ENCODE measurements around the gene TATDN2. TPM values are rescaled to one million over a fixed set of nuclear protein-coding genes. Genes with fewer than 3 reads are reported as not detected.

The TATDN2 gene
- total and polyA plus RNA-seq, 7 donors: 9.6 to 22.7 (median 18.8) TPM

- Histone ChIP-seq H3K4me1 (peaks cover 19% of the 10 kb centered on the region), H3K27ac (no peak overlapping the region), H3K4me3 (no peak overlapping the region), H3K36me3 (ENCODE audit: insufficient read depth in 1 of 2, low read depth in 1 of 2) (peaks cover 13 to 68% of the 10 kb centered on the region in 2 donors), H3K27me3 (ENCODE audit: insufficient read depth in 3 of 3, low read length in 2 of 3) (no peaks in the 10 kb centered on the region), H3K9me3 (no peaks in the 10 kb centered on the region)
- ATAC-seq: no peak
- no peak for TF ChIP-seq CTCF (IDR thresholded peaks at IDR 0.05)
- no peak for DNase-seq
- WGBS, 3 donors: 86 to 95% (median 91%) methylated on average over 4 of the region's 4 CpGs
- intact Hi-C loops (cut with DNase I): no loop called here
These were observed 69.2 kb downstream of the TATDN2 start for GRCh38 chr3:10317311-10317960.

- intact Hi-C loops (cut with DNase I): no loop called here
- ATAC-seq (no peak), DNase-seq (no peak)
- 92 to 97% (median 94%) methylated on average over 3 of the region's 3 CpGs for WGBS, 3 donors
- Histone ChIP-seq H3K27ac (no peak overlapping the region), H3K9me3 (no peaks in the 10 kb centered on the region), H3K4me1 (peaks cover 19% of the 10 kb centered on the region), H3K4me3 (no peak overlapping the region), H3K36me3 (ENCODE audit: insufficient read depth in 1 of 2, low read depth in 1 of 2) (peaks cover 13 to 63% of the 10 kb centered on the region in 2 donors), H3K27me3 (ENCODE audit: insufficient read depth in 3 of 3, low read length in 2 of 3) (no peaks in the 10 kb centered on the region)
- no peak for TF ChIP-seq CTCF (IDR thresholded peaks at IDR 0.05)
These were observed 69.7 kb downstream of the TATDN2 start for GRCh38 chr3:10317961-10318350.

GRCh38 chr3:10319251-10319650 is 71.0 kb downstream of the TATDN2 start:
- H3K27ac ChIP-seq: no peak overlapping the region
- peaks cover 19% of the 10 kb centered on the region for H3K4me1 ChIP-seq
- 65 to 70% (median 66%) methylated on average over 6 of the region's 6 CpGs for WGBS, 3 donors
- no peak for DNase-seq
- TF ChIP-seq CTCF (IDR thresholded peaks at IDR 0.05): no peak
- H3K4me3 ChIP-seq: peak overlapping the region; percentile 34
- H3K27me3 ChIP-seq (ENCODE audit: insufficient read depth in 3 of 3, low read length in 2 of 3): no peaks in the 10 kb centered on the region
- peaks cover 13 to 50% of the 10 kb centered on the region in 2 donors for H3K36me3 ChIP-seq (ENCODE audit: insufficient read depth in 1 of 2, low read depth in 1 of 2)
- H3K9me3 ChIP-seq: no peaks in the 10 kb centered on the region
- intact Hi-C loops (cut with DNase I): no loop called here
- no peak for ATAC-seq

- intact Hi-C loops (cut with DNase I): loop anchor here in 1 of 2 donors (10.0 kb wide), 1 partner anchor 295 kb away; the partner anchor contains the start of gene FANCD2
- Histone ChIP-seq H3K36me3 (ENCODE audit: insufficient read depth in 1 of 2, low read depth in 1 of 2) (peaks cover 9 to 44% of the 10 kb centered on the region in 2 donors), H3K4me3 (peak overlapping the region; percentile 96), H3K27ac (peak overlapping the region; percentile 93), H3K4me1 (peaks cover 19% of the 10 kb centered on the region), H3K9me3 (no peaks in the 10 kb centered on the region), H3K27me3 (ENCODE audit: insufficient read depth in 3 of 3, low read length in 2 of 3) (no peaks in the 10 kb centered on the region)
- no peak for ATAC-seq
- no peak for TF ChIP-seq CTCF (IDR thresholded peaks at IDR 0.05)
- 0 to 14% (median 3%) methylated on average over 2 to 3 of the region's 3 CpGs for WGBS, 3 donors
- no peak for DNase-seq
These were observed 71.5 kb downstream of the TATDN2 start for GRCh38 chr3:10319804-10320203.

GRCh38 chr3:10320320-10320677 is 72.0 kb downstream of the TATDN2 start:
- no peak for DNase-seq
- 0 to 1% (median 0%) methylated on average over 9 of the region's 9 CpGs for WGBS, 3 donors
- Histone ChIP-seq H3K27me3 (ENCODE audit: insufficient read depth in 3 of 3, low read length in 2 of 3) (no peaks in the 10 kb centered on the region), H3K36me3 (ENCODE audit: insufficient read depth in 1 of 2, low read depth in 1 of 2) (peaks cover 6 to 39% of the 10 kb centered on the region in 2 donors), H3K9me3 (no peaks in the 10 kb centered on the region), H3K4me3 (peak overlapping the region; percentile 96), H3K27ac (peak overlapping the region; percentile 93), H3K4me1 (peaks cover 19% of the 10 kb centered on the region)
- intact Hi-C loops (cut with DNase I): loop anchor here in 1 of 2 donors (10.0 kb wide), 1 partner anchor 295 kb away; the partner anchor contains the start of gene FANCD2
- no peak for TF ChIP-seq CTCF (IDR thresholded peaks at IDR 0.05)
- peak in 3 of 4 donors; percentile 3 to 20 (median 4) for ATAC-seq

All from psoas muscle (tissue), 8 donors.